ACHN (cell line): ENCODE data around the gene FAF1.
"Not testable (repeated sequence)": the region's sequence is repeated elsewhere in the genome, so short reads cannot be mapped to it uniquely, and the experiment has no call there.

ENCODE experiments used
- DNase-seq: peaks from one replicate; pipeline ENCODE4 v3.0.0-alpha.2; 2015
- in situ Hi-C: cut with HindIII; loops from 2 replicates; pipeline ENCODE4 v1.10.0; 2017; ENCODE audit warnings: low sequenced_read_pairs, low pct_ligation_motif_present, low pct_unique_long_range_greater_than_20kb

Gene FAF1

GRCh38 chr1:50968821-50969610, 8.9 kb upstream of the FAF1 start:
- DNase-seq = peak; percentile 41
- in situ Hi-C loops = no loop called here

GRCh38 chr1:50968158-50968820, 8.2 kb upstream of the FAF1 start:
- in situ Hi-C loops = no loop called here
- DNase-seq = peak; percentile 89

GRCh38 chr1:50967416-50968157, 7.5 kb upstream of the FAF1 start:
- peak; percentile 45 for DNase-seq
- in situ Hi-C loops = no loop called here

- in situ Hi-C loops = no loop called here
- no peak for DNase-seq
Measured at GRCh38 chr1:50966991-50967390, 6.9 kb upstream of the FAF1 start.

- in situ Hi-C loops = no loop called here
- no peak for DNase-seq
Measured at GRCh38 chr1:50964863-50965262, 4.8 kb upstream of the FAF1 start.

- DNase-seq = peak; percentile 54
- in situ Hi-C loops = no loop called here
Measured at GRCh38 chr1:50959303-50959912, 659 bp downstream of the FAF1 start.

- in situ Hi-C loops = no loop called here
- no peak for DNase-seq
Measured at GRCh38 chr1:50955116-50955515, 5.0 kb downstream of the FAF1 start.

- in situ Hi-C loops, DNase-seq: not testable (repeated sequence)
Measured at GRCh38 chr1:50952566-50952965, 7.5 kb downstream of the FAF1 start.

- DNase-seq = no peak
- in situ Hi-C loops = no loop called here
Measured at GRCh38 chr1:50950396-50950795, 9.7 kb downstream of the FAF1 start.

- in situ Hi-C loops = no loop called here
- no peak for DNase-seq
Measured at GRCh38 chr1:50949286-50949982, 10.6 kb downstream of the FAF1 start.

GRCh38 chr1:50942334-50942733, 17.7 kb downstream of the FAF1 start:
- no peak for DNase-seq
- in situ Hi-C loops = no loop called here

GRCh38 chr1:50940291-50940690, 19.8 kb downstream of the FAF1 start:
- in situ Hi-C loops = no loop called here
- DNase-seq = no peak

- in situ Hi-C loops = no loop called here
- DNase-seq = no peak
Measured at GRCh38 chr1:50936321-50936720, 23.7 kb downstream of the FAF1 start.

- DNase-seq, in situ Hi-C loops: not testable (repeated sequence)
Measured at GRCh38 chr1:50935276-50935675, 24.8 kb downstream of the FAF1 start.

- in situ Hi-C loops = no loop called here
- no peak for DNase-seq
Measured at GRCh38 chr1:50934838-50935237, 25.2 kb downstream of the FAF1 start.

- DNase-seq, in situ Hi-C loops: not testable (repeated sequence)
Measured at GRCh38 chr1:50933770-50934169, 26.3 kb downstream of the FAF1 start.

- DNase-seq, in situ Hi-C loops: not testable (repeated sequence)
Measured at GRCh38 chr1:50932043-50932442, 28.0 kb downstream of the FAF1 start.

GRCh38 chr1:50930965-50931737, 28.9 kb downstream of the FAF1 start:
- in situ Hi-C loops = no loop called here
- DNase-seq = no peak
